AG20443 (cell line): Measurements from ENCODE around the gene STAU1.
"Not testable (repeated sequence)": the region's sequence is repeated elsewhere in the genome, so short reads cannot be mapped to it uniquely, and the experiment has no call there.

Source experiments
- DNase-seq: peaks from one replicate; pipeline ENCODE4 v3.0.0; 2012; ENCODE audit warnings: low spot score, mixed read lengths

Gene STAU1, protein sequence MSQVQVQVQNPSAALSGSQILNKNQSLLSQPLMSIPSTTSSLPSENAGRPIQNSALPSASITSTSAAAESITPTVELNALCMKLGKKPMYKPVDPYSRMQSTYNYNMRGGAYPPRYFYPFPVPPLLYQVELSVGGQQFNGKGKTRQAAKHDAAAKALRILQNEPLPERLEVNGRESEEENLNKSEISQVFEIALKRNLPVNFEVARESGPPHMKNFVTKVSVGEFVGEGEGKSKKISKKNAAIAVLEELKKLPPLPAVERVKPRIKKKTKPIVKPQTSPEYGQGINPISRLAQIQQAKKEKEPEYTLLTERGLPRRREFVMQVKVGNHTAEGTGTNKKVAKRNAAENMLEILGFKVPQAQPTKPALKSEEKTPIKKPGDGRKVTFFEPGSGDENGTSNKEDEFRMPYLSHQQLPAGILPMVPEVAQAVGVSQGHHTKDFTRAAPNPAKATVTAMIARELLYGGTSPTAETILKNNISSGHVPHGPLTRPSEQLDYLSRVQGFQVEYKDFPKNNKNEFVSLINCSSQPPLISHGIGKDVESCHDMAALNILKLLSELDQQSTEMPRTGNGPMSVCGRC

DNA sequence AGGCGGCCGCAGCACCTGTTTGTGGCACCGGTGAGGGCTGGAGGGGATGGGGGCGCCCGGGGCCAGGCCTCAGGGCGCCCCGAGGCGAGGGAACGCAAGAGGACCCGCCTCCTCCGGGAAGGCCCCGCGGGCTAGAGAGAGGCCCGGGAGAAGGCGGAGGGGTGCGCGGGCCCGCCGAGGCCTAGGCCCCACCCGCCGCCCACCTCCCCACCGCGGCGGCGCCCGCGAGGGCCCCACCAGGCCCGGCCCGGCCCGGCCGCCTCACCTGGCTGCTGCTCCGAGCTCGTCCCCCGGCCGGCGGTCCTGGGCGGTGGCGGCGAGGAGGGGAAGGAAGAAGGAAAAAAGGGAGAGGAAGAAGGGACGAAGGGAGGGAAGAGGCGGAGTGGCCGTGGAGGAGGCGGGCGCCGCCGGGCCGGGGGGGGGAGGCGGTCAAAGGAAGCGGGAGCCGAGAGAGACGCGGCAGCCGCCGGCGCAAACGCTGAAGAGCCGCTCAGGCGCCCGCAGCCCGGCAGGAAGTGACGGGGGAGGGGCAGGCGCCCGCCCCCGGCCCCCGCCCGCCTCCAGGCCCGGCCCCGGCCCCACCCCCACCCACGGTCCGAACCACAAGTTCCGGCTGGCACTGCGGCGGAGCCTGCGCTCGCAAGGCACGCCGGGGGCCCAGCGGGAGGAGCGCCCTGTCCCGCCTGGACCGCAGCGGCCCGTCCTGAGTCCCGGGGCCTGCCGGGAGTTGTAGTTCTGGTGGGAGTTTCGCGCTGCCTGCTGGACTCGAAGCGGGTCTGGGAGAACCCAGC, at the start of gene STAU1:
STAU1 (minus strand) TSS at position 484 of the 791 bp plus-strand sequence. CDS start 22,133 bp downstream, outside the sequence.
- peak; percentile 99 for DNase-seq

DNA sequence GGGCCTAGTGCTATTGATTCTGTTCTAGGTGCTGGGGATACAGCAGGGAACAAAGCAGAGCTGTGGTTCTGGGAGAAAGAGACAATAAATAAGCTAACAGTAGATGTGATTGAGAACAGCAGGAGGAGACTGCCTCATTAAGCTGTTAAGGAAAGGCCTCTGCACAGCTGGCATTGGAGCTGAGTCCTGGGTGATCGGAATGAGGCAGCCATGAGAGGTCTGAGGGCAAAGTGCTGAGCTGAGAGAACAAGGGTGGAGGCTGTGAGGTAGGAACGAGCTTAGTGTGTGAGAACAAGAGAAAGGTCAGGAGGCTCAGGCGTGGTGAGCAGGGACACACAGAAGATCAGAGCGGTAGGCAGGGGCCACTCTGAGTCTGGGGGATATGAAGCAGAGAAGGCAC, 49.4 kb upstream of the STAU1 start:
- DNase-seq = no peak

DNA sequence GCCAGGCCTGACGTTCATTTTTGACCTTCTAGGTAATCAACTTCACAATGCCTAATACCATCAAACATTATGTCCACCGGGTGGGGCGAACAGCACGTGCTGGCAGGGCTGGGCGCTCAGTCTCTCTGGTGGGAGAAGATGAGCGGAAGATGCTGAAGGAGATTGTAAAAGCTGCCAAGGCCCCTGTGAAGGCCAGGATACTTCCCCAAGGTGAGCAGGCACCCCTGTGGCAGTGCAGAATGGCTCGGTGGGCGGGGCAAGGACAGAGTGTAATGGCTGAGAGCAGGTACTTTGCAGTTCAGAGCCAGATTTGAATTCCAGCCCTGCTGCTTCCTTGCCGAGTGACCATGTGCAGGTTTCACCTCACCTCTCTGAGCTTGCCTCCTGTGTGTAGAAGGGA, 48.2 kb upstream of the STAU1 start:
- no peak for DNase-seq

DNA sequence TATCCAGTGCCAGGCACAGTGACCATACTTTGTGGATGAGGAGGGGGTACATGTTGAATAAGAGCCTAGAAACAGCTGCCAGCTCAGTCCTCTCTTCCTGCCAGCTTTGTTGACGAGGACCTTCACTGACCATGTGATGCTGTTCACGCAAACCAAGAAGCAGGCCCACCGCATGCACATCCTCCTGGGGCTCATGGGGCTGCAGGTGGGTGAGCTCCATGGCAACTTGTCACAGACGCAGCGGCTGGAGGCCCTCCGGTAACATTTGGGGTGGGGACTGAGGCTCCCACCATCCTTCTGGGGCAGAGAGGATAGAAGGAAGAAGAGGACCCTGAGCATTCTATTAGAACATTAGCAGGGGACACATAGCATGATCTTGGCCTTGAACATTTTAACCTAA, 46.7 kb upstream of the STAU1 start:
- DNase-seq = no peak

DNA sequence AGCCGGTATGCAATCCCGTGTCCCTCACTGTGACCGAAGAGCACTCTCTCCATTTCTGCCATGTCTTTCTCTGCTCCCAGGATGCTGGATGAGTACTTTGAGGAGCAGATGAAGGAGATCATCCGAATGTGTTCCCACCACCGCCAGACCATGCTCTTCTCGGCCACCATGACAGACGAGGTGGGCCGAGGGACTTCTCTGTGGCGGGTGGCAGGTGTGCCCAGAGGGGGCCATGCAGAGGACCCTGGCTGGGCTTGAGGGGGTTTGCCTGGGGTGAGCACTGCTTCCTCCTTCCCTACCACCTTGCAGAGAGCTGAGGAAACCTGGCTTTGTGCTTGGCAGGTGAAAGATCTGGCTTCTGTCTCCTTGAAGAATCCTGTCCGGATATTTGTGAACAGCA, 45.1 kb upstream of the STAU1 start:
- no peak for DNase-seq

DNA sequence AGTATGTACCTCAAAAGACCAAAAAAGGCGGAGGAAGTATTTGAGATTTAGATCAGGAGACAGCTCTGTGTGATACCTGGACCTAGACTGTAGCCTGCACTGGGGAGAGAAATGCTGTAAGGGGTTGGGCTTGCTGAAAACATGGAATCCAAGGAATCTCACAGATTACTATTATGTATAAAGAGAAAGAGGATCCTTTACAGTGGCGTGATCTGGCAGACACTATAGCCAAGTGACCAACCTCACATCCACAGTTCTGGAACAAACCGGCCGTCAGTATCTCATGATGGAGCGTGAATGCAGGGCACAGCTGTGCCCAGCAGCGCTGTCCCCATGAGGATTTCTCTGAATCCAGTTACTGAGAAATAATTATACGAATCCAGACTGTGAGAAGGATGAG, 43.3 kb upstream of the STAU1 start:
- DNase-seq = no peak

DNA sequence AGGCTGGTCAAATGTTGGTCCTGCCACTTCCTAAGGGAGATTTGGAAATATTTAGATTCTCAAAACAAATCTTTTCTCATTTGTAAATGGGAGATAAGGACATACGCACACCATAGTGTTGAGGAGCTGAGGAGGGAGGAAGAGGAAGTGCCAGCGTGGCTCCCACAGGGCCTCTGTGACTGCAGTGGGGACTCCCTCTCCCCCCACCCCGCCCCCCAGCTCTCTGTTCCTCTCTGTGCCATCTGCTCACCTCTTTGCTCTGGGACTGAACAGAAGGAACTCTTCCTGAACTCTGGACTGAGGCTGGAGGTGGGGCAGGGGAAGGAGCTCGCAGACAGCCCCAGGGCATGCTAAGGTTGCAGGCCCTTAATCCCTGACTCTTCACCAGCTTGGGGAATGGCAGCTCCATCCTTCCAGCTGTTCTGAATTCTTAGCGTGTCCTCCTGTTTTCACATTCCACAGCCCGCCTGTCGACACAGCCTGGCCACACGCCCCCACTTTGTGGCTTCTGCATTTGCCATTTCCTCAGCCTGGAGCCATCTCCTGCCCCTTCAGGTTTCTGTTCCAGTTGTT, 42.5 kb upstream of the STAU1 start:
- peak; percentile 54 for DNase-seq

DNA sequence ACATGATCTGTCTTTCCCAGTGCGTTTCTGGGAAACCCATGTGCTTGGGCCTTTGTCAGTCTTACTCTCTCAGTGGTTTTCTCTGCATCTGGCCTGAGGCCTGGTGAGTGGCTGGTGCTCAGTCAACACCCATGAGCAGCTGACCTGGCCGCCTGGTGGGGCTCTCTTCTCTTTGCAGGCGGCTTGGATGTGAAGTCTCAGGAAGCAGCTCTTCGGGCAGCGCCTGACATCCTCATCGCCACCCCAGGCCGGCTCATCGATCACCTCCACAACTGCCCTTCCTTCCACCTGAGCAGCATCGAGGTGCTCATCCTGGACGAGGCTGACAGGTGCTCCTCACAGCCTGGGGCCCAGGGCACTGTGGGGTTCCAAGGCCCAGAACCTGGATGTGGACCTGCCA, 41.9 kb upstream of the STAU1 start:
- no peak for DNase-seq

DNA sequence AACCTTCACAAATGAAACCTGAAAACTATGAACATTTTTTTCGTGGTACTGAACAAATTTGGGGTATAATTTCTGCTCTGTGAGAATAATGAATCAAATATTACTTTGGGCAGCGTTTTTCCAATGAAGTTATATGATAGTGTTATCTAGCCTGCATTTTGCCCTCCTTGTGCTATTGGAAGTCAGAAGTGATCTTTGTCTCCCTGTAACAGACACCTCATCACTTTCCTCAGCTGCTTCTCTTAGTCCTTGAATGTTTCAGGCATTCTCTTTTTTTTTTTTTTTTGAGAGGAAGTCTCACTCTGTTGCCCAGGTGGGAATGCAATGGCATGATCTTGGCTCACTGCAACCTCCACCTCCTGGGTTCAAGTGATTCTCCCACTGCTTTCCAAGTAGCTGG, 41.2 kb upstream of the STAU1 start:
- no peak for DNase-seq

DNA sequence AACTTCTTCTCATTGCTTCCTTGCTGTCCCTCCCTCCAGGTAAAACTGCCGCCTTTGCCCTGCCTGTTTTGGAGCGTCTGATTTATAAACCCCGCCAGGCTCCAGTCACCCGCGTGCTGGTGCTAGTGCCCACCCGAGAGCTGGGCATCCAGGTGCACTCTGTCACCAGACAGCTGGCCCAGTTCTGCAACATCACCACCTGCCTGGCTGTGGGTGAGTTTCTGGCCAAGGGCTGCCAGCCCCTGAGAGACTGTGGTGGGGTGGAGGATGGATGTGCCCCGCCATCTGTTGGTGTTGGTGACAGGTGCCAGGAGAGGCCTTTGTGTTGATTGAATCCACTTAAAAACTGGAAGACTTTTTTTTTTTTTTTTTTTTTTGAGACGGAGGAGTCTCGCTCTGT, 40.5 kb upstream of the STAU1 start:
- no peak for DNase-seq

DNA sequence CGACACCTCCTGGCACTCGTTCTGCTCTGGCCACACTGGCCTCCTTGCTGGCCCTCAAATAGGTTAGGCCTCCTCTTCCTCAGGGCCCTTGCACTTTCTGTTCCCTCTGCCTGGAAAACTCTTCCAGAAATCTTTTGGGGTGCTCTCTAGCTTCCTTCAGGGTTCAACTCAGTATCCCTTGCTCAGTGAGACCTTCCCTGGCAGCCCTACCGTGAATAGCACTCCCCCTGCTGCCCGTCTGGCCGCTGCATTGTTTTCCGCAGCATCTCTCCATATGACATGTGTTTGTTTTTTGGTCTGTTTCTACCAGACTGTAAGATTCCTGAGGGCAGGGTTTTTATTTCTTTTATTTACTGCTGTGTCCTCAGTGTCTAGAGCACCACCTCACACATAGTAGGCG, 37.8 kb upstream of the STAU1 start:
- no peak for DNase-seq

DNA sequence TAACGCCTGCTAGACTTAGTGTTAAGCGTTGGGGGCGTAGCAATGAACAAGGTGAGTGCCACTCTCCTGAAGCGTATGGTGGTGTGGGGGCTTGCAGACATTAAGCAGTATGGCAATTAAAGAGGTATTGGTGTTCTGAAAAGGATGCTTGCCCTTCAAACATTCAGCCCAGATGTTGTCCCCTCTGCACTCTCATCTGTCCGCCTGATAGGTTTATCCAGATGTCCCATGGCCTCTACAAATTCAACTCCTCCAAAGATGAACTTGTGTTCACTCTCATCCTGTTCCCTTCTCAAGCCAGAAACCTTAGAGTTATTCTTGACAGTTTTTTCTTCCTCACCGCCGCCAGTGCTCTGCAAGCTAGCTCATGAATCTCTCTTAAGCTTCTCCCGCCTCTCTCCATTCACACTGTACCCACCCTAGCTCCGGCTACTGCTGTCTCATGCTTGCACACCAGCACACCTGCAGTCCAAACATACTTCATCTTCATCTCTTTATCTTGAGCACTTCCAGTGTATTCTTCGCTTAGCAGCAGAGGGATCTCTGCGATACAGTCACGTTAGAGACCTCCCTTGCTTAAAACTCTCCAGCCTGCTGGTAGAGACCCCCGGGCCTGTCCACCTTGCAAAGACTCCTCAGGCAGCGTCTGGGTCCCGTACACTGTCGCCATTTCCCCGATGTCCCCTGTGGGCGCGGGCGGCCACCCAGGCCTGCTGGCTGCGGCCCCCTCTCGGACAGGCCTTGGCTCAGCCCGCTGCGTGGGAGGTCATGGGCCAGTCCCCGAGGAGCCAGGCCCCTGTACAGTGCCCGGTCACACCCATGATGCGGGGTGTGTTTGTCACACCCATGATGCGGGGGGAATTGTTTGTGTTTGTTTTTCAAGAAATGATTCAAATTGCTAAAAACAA, 32.0 kb upstream of the STAU1 start:
- DNase-seq = no peak

DNA sequence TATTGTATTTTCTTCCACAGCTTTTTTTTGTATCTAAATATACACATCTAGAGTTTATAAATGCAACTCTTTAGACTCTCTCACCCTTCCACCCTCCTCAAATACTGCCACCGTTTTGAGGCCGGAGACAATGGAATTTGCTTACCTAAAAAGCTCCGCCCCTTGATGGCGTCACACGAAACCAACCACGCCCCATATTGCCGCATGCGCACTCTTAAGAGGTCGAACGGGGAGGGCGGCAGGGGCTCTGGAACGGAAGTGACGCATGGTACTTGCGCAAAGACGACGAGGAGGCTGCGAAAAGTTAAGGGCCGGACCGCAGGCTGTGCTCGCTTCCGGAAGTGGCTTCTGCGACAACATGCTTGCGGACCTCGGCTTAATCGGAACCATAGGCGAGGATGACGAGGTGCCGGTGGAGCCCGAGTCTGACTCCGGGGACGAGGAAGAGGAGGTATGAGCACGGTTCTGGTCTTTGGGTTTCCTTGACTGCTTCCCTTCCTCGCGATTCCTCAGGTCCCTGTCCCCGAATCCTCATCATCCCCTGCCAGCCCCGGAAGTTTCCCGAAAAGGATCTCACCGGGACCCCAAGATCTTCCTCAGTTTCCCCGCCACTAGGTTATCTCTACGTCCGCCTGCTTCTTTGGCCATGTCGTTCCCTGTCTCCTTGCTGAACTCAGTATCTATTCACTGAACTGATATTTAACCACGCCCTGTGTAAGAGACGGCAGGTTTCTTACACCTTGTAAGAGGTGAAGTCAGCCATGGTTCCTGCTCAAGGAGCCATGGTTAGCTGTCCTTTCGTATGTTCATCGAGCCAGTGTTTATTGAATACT, 31.2 kb upstream of the STAU1 start, which contains the start of gene DDX27:
DDX27 (plus strand) TSS at position 326 of the 833 bp plus-strand sequence; CDS start at position 359, 33 bp downstream.
- peak; percentile 98 for DNase-seq

DNA sequence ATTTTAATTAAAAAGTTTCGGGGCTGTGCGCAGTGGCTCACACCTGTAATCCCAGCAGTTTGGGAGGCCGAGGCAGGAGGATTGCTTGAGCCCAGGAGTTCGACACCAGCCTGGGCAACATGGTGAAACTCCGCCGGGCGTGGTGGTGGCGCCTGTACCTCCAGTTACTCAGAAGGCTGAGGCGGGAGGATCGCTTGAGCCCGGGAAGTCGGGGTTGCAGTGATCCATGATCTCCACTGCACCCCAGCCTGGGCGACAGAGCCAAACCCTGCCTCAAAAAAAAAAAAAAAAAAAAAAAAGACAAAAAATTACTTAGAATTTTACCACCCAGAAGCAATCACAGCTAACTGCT, 30.6 kb upstream of the STAU1 start:
- DNase-seq = not testable (repeated sequence)

DNA sequence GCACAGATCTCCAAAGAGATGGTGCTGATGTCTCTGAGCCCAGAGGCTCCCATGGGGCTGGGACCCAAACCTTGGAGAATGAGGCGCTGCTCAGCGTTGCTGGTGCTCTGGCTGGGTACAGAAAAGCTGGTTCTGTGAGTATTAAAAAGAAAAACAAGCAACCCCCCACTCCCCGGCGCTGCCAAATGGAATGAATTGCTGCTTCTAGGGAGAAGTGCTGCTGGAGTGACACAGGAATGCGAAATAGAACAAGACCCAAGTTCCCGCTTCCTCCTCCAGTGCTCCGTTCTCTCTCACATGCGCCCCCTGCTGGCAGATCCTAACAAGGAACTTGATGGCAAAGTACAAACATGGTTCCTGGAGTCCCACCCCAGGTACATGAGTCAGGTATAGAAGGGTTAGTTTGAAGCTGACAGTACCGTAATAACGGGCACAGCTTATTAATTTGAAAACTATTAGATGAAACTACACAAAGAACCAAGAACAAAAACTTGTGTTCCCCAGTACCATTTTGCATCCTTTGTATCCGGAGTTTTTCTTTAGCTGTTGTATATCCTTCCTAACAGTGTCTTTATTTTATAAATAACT, 29.0 kb upstream of the STAU1 start:
- peak; percentile 79 for DNase-seq

DNA sequence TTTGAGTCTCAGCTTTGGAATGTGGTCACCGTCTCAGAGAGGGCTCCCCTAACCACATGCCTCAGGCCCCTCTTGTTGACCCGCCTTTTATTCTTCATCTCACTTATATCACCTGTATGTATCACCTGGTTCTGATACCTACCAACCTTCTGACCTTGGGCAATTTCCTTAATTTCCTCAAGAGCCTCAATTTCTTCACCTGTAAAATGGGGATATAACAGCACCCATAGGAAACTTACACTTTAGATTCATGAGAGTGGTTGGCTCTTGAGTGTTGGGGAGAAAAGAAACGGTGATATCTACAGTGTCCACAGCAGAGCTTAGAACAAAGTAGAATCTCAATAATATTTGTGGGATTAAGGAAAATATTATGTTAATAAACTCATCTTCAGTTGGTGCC, 27.1 kb upstream of the STAU1 start:
- no peak for DNase-seq

DNA sequence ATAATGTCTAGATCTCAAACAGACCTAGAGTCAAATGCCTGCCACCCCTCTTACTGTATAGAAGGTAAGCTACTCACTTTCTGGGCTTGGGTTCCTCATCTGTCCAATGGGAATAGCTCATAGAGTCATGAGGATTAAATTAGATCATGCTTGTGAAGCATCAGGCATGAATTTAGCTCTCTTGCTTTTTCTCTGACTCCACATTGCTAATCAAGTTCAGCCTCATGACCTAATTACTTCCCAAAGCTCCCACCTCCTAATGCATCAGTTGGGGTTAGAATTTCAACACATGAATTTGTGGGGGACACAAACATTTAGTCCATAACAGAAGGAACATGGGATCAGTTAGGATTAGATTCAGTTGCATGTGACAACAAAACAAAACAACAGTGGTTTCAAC, 26.4 kb upstream of the STAU1 start:
- DNase-seq = no peak

DNA sequence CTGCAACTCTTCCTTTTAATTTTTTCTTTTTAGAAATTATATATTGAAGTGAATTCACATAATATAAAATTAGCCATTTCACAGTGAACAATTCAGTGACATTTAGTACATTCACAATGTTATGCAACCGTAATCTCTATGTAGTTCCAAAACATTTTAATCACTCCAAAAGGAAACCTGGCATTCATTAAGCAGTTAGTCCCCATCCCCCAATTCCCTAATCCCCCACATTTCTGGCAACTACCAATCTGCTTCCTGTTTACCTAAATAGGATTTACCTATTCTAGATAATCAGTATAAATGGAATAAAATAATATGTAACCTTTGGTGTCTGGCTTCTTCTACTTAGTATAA, 22.6 kb upstream of the STAU1 start:
- DNase-seq = no peak

DNA sequence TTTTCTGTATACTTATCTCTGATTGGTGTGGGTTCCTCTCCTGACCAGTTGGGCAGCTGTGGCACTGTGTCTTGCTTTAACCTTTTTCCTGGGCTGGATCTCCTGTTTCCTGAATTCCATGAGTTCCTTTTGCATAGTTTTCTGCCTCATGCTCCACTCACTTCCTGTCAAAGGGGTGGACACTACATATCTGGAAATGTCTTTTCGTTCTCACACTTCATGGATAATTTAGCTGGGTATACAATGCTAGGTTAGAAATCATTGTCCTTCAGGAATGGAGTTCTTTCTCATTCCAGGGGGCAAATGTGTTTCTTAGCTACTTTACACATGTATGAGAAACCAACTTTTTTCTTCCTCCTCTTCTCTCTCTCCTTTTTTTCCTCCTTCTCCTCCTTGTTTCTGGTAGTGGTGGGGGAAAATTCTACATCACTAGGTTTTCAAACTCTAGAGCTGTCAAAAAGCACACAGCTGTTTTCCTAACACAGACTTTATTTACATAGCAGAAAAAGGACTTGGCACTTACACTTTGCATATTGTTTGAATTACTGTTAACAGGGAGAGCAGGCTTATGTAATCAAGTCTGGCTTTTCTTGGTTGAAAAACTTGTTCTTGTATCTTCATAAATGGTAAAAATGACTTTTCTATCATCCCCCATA, 22.1 kb upstream of the STAU1 start:
- DNase-seq = no peak

DNA sequence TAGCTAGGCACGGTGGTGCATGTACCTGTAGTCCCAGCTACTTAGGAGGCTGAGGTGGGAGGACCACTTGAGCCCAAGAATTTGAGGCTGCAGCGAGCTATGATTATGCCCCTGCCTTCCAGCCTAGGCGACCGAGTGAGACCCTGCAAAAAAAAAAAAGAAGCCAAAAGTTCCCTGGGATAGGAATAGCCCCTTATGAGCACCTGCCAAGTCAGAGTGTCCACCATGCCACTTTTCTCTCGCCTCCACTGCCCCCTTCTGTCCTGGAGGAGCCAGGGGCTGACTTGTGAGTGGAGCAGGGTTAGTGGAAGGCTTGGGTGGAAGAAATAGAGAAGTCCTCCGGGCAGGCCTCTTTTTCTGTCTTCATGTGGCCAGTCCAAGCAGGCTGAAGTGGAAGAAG, 18.9 kb upstream of the STAU1 start:
- no peak for DNase-seq
